HEK293T (cell line): Measurements from ENCODE around the gene EFCAB10.

ENCODE experiments used
- ARNT ChIP-seq: fragments of 450-650 bp; IDR thresholded peaks from 2 replicates; pipeline ENCODE4 v1.6.1; 2017; ENCODE audit warnings: mild to moderate bottlenecking
- BHLHE40 ChIP-seq: fragments of 450-650 bp; IDR thresholded peaks from 2 replicates; pipeline ENCODE4 v1.6.1; 2016; ENCODE audit warnings: mild to moderate bottlenecking, moderate library complexity, borderline replicate concordance
- CTBP1 ChIP-seq: fragments of 450-650 bp; IDR thresholded peaks from 2 replicates; pipeline ENCODE4 v1.6.1; 2016; ENCODE audit warnings: borderline replicate concordance
- ELF4 ChIP-seq: fragments of 450-650 bp; IDR thresholded peaks from 2 replicates; pipeline ENCODE4 v1.6.1; 2017; ENCODE audit warnings: antibody characterized with exemption
- FOXA1 ChIP-seq: fragments of 450-650 bp; IDR thresholded peaks from 2 replicates; pipeline ENCODE4 v1.6.1; 2016; ENCODE audit warnings: mild to moderate bottlenecking
- FOXK2 ChIP-seq: fragments of 450-650 bp; IDR thresholded peaks from 2 replicates; pipeline ENCODE4 v1.6.1; 2016; ENCODE audit warnings: mild to moderate bottlenecking
- FOXM1 ChIP-seq: fragments of 450-650 bp; IDR thresholded peaks from 2 replicates; pipeline ENCODE4 v1.6.1; 2017; ENCODE audit warnings: mild to moderate bottlenecking, borderline replicate concordance
- HDGF ChIP-seq: fragments of 450-650 bp; IDR thresholded peaks from 2 replicates; pipeline ENCODE4 v1.6.1; 2017; ENCODE audit warnings: antibody characterized with exemption, borderline replicate concordance
- L3MBTL2 ChIP-seq: fragments of 450-650 bp; conservative IDR thresholded peaks from 2 replicates; pipeline ENCODE4 v1.6.1; 2016; ENCODE audit warnings: mild to moderate bottlenecking
- PKNOX1 ChIP-seq: fragments of 450-650 bp; IDR thresholded peaks from 2 replicates; pipeline ENCODE4 v1.6.1; 2016
- SP1 ChIP-seq: fragments of 450-650 bp; IDR thresholded peaks from 2 replicates; pipeline ENCODE4 v1.6.1; 2017
- SUZ12 ChIP-seq: fragments of 450-650 bp; IDR thresholded peaks from 2 replicates; pipeline ENCODE4 v1.6.1; 2016; ENCODE audit warnings: mild to moderate bottlenecking
- TARDBP ChIP-seq: fragments of 450-650 bp; IDR thresholded peaks from 2 replicates; pipeline ENCODE4 v1.6.1; 2016
- ZNF384 ChIP-seq: fragments of 450-650 bp; IDR thresholded peaks from 2 replicates; pipeline ENCODE4 v1.6.1; 2016

DNA sequence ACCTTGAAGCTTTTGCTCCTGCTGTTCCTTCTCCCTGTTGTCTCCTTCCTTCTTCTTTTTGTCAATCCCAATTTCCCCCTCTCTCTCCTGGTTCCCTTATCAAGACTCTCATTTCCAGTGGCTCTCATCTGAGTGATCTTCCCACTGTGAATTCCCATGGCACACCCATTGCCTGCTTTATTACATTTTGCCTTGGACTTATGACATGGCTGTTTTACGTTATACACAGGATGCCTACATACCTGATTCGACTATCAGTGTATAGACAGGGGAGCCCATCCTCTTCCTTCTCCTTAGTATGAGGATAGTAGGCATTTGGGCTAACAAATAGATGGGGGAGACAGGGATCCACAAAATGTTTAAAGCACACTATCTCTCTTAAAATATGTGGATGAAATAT is 39.9 kb upstream of the EFCAB10 start:
- TF ChIP-seq SUZ12, result no peak
- no peak for TF ChIP-seq SP1
- TF ChIP-seq ARNT, result no peak
- TF ChIP-seq ELF4, result no peak
- TF ChIP-seq FOXK2, result no peak
- TF ChIP-seq HDGF, result no peak
- no peak for TF ChIP-seq BHLHE40
- TF ChIP-seq L3MBTL2, result no peak
- TF ChIP-seq PKNOX1, result no peak
- no peak for TF ChIP-seq ZNF384
- no peak for TF ChIP-seq CTBP1
- no peak for TF ChIP-seq TARDBP
- TF ChIP-seq FOXM1, result no peak
- no peak for TF ChIP-seq FOXA1
